ENCODE measurements around the gene FAM47E.
A peak's percentile ranks its signal among the peaks of the same experiment; 100 is the strongest.

FAM47E gene

GRCh38 chr4:76251441-76252270 lies at the start of gene FAM47E:
Gene FAM47E, plus strand, starts transcription at chr4:76251721. Its CDS starts 26 bp downstream, at chr4:76251747.
- peak; percentile 73 for DNase-seq

DNA sequence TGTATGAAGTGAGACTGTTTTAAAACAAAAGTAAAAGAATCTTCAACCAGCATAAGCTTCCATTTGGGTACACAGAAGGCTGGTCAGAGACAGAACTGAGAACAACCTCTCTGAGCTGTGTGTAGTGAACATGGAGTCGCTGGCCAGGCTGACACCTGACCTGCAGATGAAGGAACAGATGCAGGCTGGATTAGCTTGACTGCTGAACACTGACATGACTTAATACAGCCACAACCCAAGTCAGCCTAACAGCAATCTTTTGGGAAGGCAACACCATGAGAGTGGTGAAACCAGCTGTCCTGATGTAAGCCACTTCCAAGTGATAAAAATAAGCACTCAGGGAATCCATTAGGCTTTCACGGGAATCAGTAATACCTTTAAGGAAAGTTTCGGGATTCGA lies 48.0 kb upstream of the FAM47E start:
- DNase-seq = no peak

DNA sequence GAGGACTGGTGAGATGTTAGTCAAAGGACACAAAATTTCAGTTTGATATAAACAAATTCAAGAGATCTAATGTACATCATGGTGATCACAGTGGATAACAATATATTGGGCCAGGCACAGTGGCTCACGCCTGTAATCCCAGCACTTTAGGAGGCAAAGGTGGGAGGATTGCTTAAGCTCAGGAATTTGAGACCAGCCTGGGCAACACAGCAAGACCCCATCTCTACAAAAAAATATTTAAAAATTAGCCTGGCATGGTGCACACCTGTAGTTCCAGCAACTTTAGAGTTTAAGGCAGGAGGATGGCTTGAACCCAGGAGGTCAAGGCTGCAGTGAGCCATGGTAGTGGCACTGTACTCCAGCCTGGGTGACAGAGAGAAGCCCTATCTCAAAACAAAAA lies 46.6 kb upstream of the FAM47E start:
- DNase-seq = no peak

DNA sequence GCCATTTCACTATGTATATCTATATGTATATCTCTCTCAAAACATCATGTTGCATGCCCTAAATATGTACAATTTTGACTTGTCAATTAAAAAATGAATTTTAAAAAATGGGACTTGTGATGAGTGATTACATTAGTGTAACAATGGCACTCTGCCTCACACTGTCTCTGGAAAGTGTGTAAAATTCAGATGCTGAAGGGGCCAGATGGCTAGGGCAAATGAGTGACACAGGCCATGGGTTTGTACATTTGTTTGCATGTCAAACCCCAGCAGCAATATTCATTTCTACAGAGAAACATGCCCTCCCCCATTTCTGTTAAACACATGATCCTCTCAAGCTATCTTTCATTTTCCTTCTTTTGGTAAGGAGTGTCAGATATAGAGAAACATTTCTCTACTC lies 46.0 kb upstream of the FAM47E start:
- no peak for DNase-seq

DNA sequence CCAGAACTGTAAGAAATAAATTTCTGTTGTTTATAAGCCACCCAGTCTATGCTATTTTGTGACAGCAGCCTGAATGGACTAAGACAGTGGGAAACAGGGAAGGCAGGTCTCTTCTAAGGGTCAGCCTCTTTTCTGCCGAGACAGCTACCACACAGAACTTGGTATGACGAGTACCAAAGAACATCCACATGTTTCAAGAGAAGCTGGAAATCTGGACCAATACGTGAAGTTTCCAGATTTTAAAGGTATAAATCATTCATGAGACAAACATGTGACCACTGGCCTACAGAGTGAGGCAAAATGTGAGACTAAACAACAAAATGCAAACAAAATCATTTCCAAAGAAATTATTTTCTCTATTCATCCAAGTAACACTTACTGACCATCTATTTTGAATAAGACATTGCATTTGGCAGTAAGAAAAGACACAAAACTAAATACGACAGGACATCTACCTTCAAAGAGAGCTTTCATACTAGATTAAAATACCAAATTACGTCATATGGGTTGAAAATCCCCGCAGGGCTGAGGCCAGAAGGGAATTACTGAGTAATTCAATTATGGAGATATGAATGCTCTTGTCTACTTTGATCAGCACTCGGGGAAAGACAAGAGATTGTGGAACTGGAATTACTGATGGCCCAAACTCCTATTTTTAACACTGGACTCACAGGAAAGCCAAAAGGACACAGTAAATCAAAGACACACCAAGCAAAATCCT lies 45.1 kb upstream of the FAM47E start:
- DNase-seq = no peak

- no peak for DNase-seq
Observed at GRCh38 chr4:76207549-76207948, 44.0 kb upstream of the FAM47E start.

DNA sequence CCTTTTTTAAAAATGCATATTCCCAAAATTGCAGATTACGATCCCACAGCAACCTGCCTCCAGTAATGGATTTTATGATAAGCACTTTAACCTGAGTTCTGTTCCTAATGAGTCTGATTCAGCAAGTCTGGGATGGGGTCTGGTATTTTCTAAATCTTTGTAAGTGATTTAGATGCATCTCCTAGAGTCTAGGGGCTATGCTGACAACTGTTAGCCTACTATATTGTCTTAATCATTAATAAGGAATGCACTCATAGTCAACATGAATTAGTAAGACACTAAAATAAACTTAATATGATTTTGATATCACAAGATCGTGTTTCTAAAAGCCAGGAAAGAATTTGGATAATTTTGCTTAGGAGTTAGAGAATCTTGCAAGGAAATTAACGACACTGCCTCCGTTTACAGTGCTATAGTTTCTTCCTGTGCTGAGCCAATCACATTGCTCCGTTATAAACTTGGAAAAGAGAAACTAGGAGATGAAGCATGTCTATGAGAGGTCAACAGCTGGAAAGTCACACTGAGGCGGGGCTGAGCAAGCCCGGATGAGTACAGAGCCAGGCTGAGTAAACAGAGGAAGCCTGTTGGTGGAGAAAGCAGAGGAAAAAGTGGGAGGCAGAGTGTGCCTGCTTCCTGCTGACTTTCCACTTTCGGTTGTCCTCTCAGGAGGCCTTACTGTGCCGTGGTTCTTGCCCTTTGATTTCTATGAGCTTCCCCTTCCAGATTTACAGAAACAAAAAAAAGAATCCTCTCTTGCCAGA lies 43.3 kb upstream of the FAM47E start:
- DNase-seq = no peak

GRCh38 chr4:76209881-76210280 lies 41.6 kb upstream of the FAM47E start:
- no peak for DNase-seq

DNA sequence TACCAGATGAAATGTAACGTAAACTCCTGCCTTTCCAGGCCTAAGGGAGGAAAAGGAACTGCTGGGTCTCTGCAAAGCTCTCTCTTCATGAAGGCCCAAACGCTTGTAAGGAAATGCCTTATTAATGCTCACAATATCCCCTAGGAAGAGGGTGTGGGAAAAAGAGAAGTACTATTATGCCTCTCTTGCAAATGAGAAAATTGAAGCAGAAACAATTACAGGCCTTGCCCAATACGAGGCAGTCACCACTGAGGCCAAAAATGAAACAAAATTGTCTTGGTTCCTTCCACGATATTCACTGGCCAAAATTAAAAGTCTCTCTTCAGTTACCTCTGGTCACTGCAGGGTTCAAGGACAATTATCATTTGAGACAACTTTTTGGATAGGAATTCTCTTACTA lies 41.1 kb upstream of the FAM47E start:
- DNase-seq = no peak

- no peak for DNase-seq
Observed at GRCh38 chr4:76211769-76212708, 39.5 kb upstream of the FAM47E start.

- no peak for DNase-seq
Observed at GRCh38 chr4:76212851-76213414, 38.6 kb upstream of the FAM47E start.

GRCh38 chr4:76213415-76214176 lies 37.9 kb upstream of the FAM47E start, which contains the start of gene SCARB2:
Gene SCARB2, minus strand, starts transcription at chr4:76213824. Its CDS starts 281 bp downstream, at chr4:76213543.
- peak; percentile 47 for DNase-seq

DNA sequence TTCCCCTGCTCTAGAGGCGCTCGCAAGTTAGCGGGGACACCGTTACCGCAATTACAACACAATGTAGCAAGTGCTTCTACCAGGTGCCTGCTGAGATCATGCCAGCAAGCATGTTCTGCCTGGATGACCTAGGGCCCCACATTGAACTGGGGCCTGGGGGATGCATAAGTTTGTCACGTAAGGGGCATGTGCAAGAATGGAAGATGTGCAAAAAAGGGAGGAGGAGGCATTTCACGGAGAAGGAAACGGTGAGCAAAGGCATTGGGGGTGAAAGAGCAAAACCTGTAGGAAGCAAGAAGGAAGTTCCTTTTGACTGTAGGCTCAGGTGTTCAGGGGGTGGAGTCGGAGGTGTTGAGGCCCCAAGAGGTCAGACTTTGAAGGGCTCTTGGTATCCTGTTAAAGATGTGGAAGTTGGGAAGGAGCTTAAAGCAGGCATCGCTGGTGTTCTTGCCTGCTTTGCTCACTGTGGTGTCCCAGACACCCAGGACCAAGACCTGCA lies 37.3 kb upstream of the FAM47E start:
- DNase-seq = no peak

DNA sequence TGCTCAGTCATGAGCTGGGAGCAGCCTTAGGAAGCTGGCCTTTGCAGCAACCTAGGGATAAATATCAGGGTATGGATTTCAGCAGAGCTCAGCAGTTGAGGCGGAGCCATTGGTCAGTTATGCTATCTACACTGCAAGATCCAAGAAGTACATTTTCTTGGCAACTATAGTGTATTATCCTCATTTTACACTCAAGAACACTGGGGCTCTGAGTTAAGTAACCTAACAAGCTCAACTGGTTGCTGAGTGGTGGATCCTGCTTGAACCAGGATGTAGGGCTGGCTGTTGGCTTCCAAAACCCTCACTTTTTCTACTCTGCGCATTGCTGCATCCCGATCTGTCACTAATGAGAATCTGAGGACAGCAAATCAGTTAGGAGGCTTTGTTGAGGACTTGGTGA lies 36.4 kb upstream of the FAM47E start:
- DNase-seq = no peak

- no peak for DNase-seq
Observed at GRCh38 chr4:76216524-76216923, 35.0 kb upstream of the FAM47E start.

DNA sequence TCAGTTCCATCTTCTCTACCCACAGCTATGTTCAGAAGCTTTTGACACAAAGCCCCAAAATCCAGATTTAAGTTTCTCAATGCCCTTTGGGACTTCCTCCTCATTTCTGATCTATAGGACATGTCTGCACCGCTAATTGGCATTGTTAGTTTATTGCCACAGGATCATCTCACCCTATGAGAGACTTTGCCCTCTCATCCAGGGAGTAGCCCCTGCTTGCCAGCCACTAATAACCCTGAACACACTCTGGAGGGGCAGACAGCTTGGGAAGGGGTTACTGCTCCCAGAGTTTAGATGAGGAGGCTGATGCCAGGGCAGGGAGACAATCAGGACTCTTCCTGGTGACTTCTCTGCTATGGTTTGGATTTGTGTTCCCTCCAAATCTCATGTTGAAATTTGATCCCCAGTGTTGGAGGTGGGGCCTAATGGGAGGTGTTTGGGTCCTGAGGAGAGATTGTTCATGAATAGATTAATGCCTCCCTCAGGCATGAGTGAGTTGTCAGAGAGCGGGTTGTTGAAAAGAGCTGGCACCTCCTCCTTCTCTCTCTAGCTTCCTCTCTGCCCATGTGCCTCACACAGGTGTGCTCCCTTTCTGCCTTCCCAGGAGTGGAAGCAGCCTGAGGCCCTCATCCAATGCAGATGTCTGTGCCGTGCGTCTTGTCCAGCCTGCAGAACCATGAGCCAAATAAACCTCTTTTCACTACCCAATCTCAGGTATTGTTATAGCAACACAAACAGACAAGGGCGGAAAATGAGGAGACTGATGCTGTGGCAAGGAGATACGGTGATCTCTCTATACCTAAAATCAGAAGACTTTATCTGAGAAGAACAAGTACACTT lies 34.3 kb upstream of the FAM47E start:
- no peak for DNase-seq

- DNase-seq = no peak
Observed at GRCh38 chr4:76219299-76220055, 32.0 kb upstream of the FAM47E start.

DNA sequence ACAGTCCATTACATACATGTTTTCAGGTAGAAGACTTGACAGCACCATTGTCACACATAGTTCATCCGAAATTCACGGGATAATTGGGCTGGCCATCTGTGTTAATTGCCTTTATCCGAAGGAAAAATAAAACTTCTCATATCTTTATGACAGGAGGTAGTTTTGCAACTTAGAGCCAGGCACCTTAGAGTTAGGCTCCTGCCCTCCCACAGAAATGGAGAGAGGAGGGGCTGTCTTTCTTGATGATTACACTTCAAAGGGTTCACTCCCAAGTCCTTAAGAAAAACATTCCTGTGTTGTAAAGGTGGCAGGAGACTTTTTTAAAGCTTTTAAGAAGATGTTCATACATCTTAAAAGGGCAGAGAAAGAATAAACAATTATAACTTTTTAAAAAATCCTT lies 27.4 kb upstream of the FAM47E start:
- no peak for DNase-seq

DNA sequence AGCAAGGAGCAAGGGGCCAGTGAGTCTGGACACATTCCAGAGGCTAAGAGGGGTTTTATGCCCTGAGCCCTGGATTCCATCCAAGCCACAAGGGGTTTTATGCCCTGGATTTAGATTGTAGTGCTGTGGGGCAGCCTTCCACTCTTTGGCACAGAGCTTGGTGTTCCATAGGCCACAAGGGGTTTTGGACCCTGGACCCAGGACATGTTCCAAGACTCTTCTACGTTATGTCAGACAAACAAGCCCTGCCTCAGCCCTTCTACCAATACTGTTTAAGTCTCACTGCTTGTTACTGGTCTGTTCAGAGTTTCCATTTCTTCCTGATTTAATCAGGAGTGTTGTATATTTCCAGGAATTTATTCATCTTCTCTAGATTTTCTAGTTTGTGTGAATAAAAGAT lies 25.1 kb upstream of the FAM47E start:
- DNase-seq = no peak

Data from NCI-H1105 (cell line).